Measurements from ENCODE around the gene TEX52.
"Not testable (repeated sequence)": the region's sequence is repeated elsewhere in the genome, so short reads cannot be mapped to it uniquely, and the experiment has no call there.

The TEX52 gene

DNA sequence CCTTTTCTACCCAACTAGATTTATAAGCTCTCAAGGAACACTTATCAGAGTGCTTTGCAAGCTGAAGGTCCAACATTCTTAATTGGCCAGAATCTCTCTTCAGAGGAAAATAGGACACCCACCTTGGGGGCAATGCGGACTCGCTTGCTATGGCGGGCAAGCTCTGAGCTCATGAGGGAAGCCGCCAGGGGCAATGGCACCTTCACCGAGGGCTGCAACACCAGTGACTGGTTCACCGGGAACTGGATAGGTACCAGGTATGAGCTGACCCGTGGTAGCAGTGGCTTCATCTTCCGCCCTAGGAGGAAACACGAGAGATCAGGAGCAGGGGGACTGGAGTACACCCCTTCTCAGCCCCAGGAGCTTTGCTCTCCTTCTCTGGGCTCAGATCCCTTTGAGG lies 7.4 kb upstream of the TEX52 start:
- DNase-seq (ENCODE audit: low read depth), result no peak

DNA sequence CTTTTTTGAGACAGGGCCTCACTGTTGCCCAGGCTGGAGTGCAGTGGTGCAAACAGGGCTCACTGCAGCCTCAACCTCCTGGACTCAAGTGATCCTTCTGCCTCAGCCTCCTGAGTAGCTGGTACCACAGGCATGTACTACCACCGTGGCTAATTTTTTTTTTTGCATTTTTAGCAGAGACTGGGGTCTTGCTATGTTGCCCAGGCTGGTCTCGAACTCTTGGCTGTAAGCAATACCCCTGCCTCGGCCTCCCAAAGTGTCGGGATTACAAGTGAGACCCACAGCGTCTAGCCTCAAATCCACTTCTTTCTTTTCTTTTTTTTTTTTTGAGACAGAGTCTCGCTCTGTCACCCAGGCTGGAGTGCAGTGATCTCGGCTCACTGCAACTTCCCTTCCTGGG lies 6.6 kb upstream of the TEX52 start:
- DNase-seq (ENCODE audit: low read depth), result not testable (repeated sequence)

DNA sequence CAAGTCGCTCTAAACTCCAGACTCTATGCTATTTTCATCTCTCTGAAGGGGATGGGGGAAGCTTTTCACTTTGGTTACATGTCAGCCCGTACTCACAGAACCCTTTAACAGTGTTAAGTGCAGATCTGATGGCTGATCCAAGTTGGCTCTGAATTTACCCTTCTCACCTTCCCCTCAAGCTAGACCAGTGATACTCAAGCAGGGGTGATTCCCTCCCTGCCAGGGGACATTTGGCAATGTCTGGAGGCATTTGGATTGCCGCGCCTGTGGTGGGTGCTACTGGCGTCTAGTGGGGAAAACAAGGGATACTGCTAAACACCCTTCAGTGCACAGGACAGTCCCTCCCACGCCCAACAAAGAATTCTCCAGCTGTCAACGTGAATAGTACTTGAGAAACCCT lies 6.0 kb upstream of the TEX52 start:
- no peak for DNase-seq (ENCODE audit: low read depth)

DNA sequence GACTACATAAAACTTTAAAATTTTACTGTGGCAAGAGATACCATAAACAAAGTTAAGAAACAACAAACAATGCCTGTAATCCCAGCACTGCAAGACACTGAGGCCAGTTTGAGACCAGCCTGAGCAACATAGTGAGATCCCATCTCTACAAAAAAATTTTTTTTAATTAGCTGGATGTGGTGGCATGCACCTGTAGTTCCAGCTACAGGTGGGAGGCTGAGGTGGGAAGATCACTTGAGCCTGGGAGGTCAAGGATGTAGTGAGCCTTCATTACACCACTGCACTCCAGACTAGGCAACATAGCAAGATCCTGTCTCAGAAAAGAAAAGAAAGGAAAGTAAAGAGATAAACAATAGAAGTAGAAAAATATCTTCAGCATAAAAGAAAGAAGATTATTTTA lies 3.3 kb upstream of the TEX52 start:
- no peak for DNase-seq (ENCODE audit: low read depth)

- no peak for DNase-seq (ENCODE audit: low read depth)
These were observed 2.1 kb upstream of the TEX52 start for GRCh38 chr12:2858944-2859421.

- DNase-seq (ENCODE audit: low read depth), result no peak
These were observed 1.5 kb upstream of the TEX52 start for GRCh38 chr12:2858334-2858733.

GRCh38 chr12:2857576-2857975 lies 737 bp upstream of the TEX52 start:
- no peak for DNase-seq (ENCODE audit: low read depth)

DNA sequence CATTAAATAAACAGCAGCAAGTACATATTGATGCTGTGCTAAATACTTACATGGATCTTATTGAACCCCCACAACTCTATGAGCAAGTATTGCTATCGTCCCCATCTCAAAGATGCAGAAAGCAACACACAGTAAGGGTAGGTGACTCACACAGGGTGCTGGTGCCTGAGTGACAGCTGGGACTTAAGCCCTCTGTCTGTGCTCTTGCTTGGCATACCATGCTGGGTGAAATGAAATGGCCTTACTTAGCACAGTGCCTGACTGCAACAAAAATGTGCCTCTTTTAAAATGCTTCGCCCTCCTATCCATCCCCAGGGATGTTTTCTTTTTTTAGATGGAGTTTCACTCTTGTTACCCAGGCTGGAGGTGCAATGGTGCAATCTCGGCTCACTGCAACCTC lies 788 bp downstream of the TEX52 start:
- DNase-seq (ENCODE audit: low read depth), result no peak

- no peak for DNase-seq (ENCODE audit: low read depth)
These were observed 1.3 kb downstream of the TEX52 start for GRCh38 chr12:2855546-2855945.

DNA sequence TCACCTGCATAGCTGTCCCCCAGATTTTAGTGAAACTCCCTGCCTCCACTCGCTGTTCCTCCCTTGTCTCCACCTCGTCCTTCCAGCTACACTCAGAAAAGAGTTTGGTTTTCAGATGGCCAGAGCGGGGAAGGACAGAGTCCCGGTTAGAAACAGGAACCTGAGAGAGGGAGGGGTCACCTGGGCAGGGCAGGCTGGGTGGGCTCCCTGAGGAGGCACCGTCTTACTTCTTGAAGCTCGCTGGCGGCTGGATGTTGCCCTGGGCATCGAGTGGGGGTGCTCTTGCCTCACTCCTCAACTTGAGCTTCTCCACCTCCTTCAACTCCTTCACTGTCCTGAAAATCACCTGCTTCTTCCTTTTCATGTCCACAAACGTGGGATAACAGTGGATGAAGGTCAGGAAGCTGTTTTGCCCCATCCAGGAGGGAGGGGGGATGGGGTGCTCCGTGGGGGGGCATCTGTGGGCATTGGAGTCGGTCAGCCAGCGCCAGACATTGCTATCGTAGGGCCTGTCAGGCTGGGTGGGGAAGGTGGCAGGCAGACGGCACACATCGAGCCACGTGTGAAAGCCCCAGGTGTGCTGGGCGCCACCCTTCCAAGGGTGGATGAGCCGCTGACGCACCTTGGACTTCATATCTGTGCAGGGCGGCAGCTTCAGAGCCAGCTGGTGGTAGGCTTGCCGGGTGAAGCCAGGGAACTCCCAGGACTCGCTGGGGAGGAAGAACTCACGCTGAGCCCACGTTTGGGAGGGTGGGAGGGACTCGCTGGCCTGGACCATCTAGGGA lies 2.0 kb downstream of the TEX52 start:
- DNase-seq (ENCODE audit: low read depth), result no peak

DNA sequence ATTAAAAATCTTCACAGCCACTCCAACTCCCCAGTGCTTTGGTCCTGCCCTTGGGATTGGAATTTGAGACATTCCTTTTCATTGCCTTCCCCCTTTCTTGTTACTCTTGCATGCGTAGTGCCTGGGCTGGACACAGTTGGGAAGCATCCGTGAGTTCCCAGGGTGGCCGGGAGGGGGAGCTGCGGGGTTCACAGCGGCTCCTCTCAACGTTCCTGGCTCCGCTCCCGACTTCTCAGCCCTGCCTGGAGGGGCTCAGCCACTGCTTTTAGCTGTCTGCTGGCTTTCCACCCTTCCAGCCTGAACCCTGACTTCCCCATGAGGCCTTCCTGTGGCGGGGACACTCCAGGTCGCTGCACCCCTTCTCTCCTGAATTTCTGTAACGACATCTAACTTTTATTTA lies 3.2 kb downstream of the TEX52 start:
- DNase-seq (ENCODE audit: low read depth), result no peak

GRCh38 chr12:2851931-2852330 lies 4.9 kb downstream of the TEX52 start:
- DNase-seq (ENCODE audit: low read depth), result no peak

- DNase-seq (ENCODE audit: low read depth), result no peak
These were observed 11.6 kb downstream of the TEX52 start for GRCh38 chr12:2845280-2845679.

DNA sequence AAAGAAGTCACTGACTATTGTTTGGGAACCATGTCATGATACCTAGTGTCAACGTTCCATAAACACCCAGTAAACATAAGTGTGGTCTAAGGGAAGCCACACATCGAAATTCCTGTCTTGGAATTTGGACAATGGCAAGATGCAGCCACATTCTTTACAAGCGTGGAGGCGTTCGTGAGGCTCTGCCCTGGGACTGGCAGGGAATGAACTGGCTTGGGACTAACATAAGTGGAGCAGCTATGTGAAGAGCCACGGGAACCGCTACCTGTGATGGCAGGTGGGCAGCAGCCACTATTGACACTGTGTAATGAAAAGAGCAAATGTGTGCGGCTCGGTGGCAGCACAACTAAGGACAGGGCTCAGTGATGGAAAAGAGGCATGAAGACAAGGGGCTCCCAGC lies 12.1 kb downstream of the TEX52 start:
- DNase-seq (ENCODE audit: low read depth), result no peak

GRCh38 chr12:2842948-2843347 lies 13.9 kb downstream of the TEX52 start:
- no peak for DNase-seq (ENCODE audit: low read depth)

DNA sequence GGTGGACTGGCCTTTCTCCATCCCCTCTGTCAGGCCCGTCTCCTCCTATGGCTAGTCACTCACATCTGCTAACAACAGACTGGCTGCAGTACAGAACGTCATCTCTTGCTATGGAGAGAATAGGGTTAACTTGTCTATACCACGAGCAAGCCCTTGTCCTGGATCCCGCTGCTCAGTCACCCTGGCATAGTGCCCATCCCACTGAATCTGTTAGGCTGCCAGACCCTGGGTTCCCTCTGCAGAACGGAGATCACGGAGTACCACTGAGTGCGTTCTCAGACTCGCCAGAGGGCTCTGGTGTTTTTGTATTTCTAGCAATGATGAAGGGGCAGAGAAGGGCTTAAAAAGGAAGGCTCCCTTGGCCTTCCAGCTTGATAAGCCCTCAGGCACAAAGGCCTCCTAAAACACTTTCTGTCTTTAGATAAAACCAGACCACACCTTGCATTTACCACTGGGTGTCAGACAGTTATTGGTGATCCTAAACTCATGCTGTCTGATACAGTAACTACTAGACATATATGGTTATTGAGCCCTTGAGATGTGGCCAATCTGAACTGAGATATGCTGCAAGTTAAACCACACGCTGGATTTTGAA lies 15.7 kb downstream of the TEX52 start:
- DNase-seq (ENCODE audit: low read depth), result no peak

GRCh38 chr12:2836574-2836973 lies 20.3 kb downstream of the TEX52 start:
- no peak for DNase-seq (ENCODE audit: low read depth)

GRCh38 chr12:2835691-2836403 lies 21.0 kb downstream of the TEX52 start:
- DNase-seq (ENCODE audit: low read depth), result no peak

GRCh38 chr12:2834581-2835491 lies 22.0 kb downstream of the TEX52 start, which contains the start of gene NRIP2:
Gene NRIP2, minus strand, starts transcription at chr12:2835035. Its CDS starts 52 bp downstream, at chr12:2834983.
- DNase-seq (ENCODE audit: low read depth), result no peak

- DNase-seq (ENCODE audit: low read depth), result no peak
These were observed 23.0 kb downstream of the TEX52 start for GRCh38 chr12:2833810-2834209.

DNA sequence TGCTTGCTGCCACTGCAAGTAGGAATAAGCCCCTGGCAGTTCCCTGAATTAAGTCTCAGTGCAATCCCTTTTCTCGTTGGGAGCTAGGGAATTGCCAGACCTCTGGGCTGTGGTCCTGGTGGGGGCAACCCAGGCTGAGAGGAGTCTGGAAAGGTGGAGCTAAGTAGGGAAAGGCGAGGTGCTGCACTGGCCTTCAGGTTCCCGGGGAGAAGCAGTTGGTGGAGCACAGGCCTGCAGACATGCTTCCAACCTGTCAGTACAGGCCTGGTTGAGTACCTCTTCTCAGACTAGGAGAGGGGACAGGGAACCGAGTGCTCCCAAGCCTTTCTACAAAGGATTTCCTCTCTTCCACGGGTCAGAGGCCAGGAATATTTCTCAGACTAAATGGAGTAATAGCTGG lies 23.5 kb downstream of the TEX52 start:
- DNase-seq (ENCODE audit: low read depth), result no peak

DNA sequence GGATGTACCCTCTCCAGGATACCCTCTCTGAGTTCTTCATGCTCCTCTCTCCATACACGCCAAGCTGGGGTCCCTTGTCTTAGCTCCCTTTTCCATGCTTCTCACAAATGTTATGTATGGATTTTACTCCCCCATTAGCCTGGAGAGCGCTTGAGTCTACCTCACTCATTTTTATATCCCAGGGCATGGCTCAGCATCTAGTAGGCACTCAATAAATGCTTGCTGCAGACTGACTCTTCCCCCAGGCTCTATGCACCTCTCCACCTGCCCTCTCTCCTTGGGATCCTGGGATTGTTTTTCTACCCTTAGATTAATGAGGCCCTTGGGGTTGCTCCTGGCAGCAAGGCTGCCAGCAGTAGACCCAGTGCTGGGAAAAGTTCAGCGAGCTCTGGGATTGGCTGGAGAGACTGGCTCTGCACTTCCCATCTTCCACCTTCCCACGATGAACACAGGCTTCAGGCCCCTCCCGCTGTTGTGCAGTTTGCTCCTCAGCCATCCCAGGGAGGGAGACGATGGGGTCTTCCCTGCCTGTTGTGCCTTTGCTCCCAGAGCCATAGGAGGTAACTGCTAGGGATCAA lies 24.2 kb downstream of the TEX52 start:
- no peak for DNase-seq (ENCODE audit: low read depth)
